Measurements from ENCODE around the gene ERC1.
A peak's percentile ranks its signal among the peaks of the same experiment; 100 is the strongest.

Gene ERC1

GRCh38 chr12:1383758-1384157, 392.7 kb downstream of the ERC1 start:
- no peak for DNase-seq (ENCODE audit: low read depth, low spot score)

GRCh38 chr12:1384910-1385309, 393.9 kb downstream of the ERC1 start:
- DNase-seq (ENCODE audit: low read depth, low spot score) = no peak

- DNase-seq (ENCODE audit: low read depth, low spot score) = peak; percentile 63
Measured at GRCh38 chr12:1391722-1392121, 400.7 kb downstream of the ERC1 start.

DNA sequence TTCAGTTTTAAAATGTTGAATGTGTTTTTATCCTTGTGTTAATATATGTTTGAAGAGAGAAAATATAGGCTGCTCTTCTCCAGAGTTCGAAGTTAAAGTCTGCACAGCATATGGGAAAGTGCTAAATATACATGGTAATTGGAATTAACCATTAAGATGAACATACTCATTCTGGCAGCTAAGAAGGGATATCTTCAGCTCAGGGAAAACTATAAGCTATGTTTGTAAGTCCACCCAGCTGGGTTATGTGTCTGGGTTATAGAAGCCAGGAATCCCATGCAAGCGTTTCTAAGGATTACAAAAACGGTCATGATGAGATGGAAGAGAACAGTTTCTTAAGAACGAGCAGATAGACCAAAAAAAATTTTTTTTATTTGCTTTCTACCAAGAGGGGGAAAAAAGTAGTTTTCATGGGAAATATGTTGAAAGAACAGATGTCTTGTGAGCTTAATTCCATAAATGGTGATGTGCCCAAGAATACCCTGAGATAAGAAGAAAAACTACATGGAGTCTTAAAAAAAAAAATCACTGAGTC, 404.5 kb downstream of the ERC1 start:
- DNase-seq (ENCODE audit: low read depth, low spot score) = no peak

DNA sequence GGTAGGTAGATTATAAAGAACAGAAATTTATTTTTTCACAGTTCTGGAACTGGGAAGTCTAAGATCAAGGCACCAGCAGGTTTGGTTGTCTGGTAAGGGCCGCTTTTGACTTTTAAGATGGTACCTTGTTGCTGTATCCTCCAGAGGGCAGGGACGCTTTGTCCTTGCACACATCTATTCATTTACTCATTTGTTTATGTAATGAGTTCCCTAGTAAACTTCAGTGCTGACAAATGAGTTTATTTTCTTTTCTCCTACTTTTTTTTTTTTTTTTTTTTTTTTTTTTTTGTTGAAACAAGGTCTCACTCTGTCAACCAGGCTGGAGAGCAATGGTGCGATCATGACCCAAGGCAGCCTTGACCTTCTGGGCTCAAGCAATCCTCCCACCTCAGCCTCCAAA, 407.6 kb downstream of the ERC1 start:
- DNase-seq (ENCODE audit: low read depth, low spot score) = no peak

DNA sequence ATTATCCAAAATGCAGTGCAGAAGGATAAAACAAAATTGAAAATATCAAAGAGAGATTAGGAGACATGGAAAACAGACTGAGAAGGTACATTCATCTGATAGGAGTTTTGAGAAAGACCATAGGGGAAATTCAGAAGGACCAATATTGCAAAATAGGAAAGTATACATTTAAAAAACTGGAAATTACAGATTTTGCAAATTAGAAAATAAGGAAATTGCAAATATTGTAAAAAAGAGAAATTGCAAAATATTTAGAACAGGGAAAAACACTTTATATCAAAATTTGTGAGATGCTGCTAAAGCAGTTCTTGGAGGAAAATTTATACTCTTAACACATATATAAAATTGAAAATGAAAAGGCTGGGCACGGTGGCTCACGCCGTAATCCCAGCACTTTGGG, 410.9 kb downstream of the ERC1 start:
- no peak for DNase-seq (ENCODE audit: low read depth, low spot score)

GRCh38 chr12:1403417-1403816, 412.4 kb downstream of the ERC1 start:
- no peak for DNase-seq (ENCODE audit: low read depth, low spot score)

GRCh38 chr12:1405619-1406018, 414.6 kb downstream of the ERC1 start:
- no peak for DNase-seq (ENCODE audit: low read depth, low spot score)

GRCh38 chr12:1410794-1411193, 419.8 kb downstream of the ERC1 start:
- DNase-seq (ENCODE audit: low read depth, low spot score) = no peak

DNA sequence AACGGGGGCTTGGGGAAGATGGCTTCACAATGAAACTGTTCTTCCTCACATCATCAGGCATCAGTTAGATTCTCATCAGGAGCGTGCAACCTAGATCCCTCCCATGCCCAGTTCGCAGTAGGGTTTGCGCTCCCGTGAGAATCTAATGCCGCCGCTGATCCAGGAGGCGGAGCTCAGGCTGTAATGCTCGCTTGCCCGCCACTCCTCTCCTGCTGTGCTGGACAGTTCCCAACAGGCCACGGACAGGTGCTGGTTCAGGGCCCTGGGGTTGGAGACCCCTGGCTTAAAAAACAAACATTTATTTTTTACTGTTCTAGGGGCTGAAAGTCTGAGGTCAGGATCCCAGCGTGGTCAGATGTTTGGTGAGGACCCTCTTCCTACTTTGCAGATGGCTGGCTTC, 422.9 kb downstream of the ERC1 start:
- DNase-seq (ENCODE audit: low read depth, low spot score) = no peak

- DNase-seq (ENCODE audit: low read depth, low spot score) = no peak
Measured at GRCh38 chr12:1418144-1418543, 427.1 kb downstream of the ERC1 start.

DNA sequence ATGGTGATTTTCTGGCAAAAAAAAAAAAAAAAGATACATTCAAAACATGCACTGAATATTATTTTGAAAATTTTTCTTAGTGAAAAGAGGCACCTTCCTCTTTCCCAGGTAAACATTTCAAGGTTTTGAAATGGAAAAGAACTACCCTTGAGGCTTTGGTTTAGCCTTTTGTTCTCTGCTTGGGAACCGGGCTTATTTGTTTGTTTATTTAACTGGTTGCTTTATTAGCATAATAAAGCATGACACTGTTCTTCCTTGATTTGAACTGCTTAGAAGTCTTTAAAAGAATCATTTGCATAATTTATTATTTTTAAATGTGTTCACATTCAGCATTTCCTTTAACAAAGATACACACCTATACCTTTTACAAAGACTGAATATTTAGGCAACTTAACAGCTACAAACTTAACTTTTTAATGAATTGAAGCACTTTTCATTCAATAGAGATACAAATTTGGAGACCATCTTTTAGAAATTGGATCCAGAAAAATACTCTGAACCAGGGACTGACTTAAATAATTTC, 428.9 kb downstream of the ERC1 start:
- DNase-seq (ENCODE audit: low read depth, low spot score) = peak; percentile 61

GRCh38 chr12:1421091-1421846, 430.2 kb downstream of the ERC1 start:
- no peak for DNase-seq (ENCODE audit: low read depth, low spot score)

DNA sequence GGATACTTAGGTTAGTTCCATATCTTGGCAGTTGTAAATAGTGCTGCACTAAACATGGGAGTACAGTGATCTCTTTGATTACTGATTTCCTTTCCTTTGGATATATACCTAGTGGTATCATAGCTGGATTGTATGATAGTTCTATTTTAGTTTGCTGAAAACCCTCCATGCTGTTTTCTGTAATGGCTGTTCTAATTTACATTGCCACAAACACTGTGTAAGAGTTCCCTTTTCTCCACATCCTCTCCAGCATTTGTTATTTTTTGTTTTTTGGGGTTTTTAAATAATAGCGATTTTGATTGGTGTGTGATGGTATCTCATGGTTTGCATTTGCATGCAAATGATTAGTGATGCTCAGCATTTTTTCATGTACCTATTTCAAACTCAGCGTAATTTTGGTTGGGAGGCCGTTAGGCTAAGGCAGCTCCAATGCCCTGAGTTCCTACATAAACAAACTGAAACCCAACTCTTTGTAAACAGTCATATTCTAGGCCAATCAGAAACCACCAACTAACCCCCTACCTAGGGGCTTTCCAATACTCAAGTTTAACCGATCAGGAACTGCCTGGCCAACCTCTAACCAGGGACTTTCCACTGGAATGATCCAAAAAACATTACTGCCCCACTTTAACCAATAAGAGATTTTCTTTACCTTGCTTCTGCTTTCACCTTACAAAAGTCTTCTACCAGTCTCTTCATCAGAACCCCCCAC, 431.7 kb downstream of the ERC1 start:
- DNase-seq (ENCODE audit: low read depth, low spot score) = no peak

- DNase-seq (ENCODE audit: low read depth, low spot score) = no peak
Measured at GRCh38 chr12:1424674-1425395, 433.8 kb downstream of the ERC1 start.

- no peak for DNase-seq (ENCODE audit: low read depth, low spot score)
Measured at GRCh38 chr12:1425396-1425729, 434.3 kb downstream of the ERC1 start.

DNA sequence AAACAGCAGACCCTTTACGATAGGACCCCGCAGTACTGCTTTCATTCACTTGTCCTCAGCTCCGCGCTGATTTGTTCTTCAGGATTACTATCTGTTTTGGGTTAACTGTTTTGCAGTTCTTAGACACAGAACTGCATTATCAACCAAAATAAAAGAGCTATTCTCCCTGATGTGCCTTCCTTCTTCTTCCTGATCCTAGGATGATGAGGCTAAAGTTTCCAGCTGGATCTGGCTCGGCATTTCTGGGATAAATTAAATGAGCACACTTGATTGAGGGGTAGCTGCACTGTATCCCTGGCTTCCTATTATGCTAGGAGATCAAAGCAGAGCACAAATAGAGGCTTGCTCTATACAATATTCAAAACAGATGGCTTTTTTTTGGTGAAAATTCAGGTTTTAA, 437.6 kb downstream of the ERC1 start:
- no peak for DNase-seq (ENCODE audit: low read depth, low spot score)

DNA sequence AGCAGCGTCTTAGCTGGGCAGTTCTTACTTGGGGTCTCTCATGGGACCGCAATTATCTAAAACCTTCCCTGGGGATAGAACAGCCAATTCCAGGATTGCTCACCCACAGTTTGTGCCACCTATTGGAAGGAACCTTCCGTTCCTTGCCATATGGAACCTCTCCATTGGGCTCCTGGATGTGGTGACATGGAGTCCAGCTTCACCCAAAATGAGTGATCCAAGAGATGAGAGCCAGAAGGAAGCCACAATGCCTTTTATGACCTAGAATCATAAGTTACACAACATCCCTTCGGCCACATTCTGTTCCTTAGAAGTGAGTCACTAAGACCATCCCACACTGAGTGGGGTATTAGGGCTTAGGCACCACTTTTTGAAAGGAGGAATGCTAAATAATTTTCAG, 439.0 kb downstream of the ERC1 start:
- DNase-seq (ENCODE audit: low read depth, low spot score) = no peak

GRCh38 chr12:1434296-1434955, 443.4 kb downstream of the ERC1 start:
- no peak for DNase-seq (ENCODE audit: low read depth, low spot score)

DNA sequence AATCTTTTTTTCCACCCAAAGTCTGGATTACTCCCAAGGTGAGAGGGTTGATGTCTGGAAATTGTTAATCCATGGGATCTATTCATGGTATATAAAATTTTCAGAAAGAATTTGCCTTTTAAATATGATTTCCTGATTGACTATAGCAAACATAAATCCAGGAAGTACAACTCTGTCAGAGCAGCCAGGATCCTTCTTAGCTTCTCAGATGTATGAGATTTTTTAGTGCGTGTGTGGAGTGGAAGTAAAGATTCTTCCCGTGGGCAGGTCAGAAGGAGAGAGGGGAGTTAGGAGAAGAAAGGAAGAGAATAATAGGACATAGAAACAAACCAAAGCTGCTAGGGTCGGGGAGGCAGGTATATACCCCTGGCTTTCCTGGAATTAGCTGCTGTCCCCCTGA, 444.0 kb downstream of the ERC1 start:
- DNase-seq (ENCODE audit: low read depth, low spot score) = no peak

DNA sequence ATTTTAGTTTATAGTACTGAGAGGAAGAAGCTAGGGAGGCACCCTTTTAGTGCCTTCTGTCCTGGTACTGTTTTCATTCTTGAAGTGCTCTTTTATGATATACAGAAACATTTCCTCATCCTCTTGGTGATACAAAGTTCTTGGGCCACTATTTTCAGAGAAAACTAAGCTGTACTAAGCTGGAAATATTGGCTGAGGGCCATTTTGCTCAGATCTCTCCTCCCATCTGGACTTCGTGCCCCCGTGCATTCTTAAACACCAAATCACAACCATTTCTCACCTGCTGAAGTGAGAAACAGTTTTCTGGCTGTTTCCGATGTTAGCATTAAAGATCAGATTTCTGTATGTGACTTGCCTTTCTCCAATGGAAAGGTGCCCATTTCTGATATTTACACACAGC, 444.4 kb downstream of the ERC1 start:
- DNase-seq (ENCODE audit: low read depth, low spot score) = no peak

GRCh38 chr12:1436015-1436414, 445.0 kb downstream of the ERC1 start:
- DNase-seq (ENCODE audit: low read depth, low spot score) = no peak
